Measurements from ENCODE around the gene FAM107A. TPM values are rescaled to one million over a fixed set of nuclear protein-coding genes. Genes with fewer than 3 reads are reported as not detected.

The FAM107A gene
- polyA plus RNA-seq, 3 donors = not detected

GRCh38 chr3:58572634-58573230, 4.5 kb downstream of the FAM107A start:
- H3K27ac ChIP-seq (ENCODE audit: low read depth in 1 of 2, low read length in 2 of 2) = no peak overlapping the region
- Mint-ChIP-seq H3K27me3 (ENCODE audit: low read depth in 3 of 3) (peaks cover 8 to 13% (median 11%) of the 10 kb centered on the region in 3 donors), H3K9me3 (peaks cover 0 to 6% (median 0%) of the 10 kb centered on the region in 7 donors), H3K27ac (peak overlapping the region in 1 of 7 donors; percentile 14), H3K4me1 (peaks cover 10% of the 10 kb centered on the region), H3K36me3 (no peaks in the 10 kb centered on the region), H3K4me3 (no peak overlapping the region)
- intact Hi-C loops (cut with micrococcal nuclease) = no loop called here
- H3K27me3 ChIP-seq (ENCODE audit: control insufficient read depth in 2 of 2, insufficient read depth in 2 of 2, low read length in 2 of 2) = peaks cover 0 to 12% of the 10 kb centered on the region in 2 donors
- H3K9me3 ChIP-seq (replicated peaks in 1 of 2; ENCODE audit: control insufficient read depth in 1 of 2, insufficient read depth in 1 of 2, low read length in 2 of 2) = no peaks in the 10 kb centered on the region
- no peak overlapping the region for H2AFZ ChIP-seq (ENCODE audit: insufficient read depth, low read depth, low read length, poor library complexity, severe bottlenecking)
- no peaks in the 10 kb centered on the region for H3K4me1 ChIP-seq (ENCODE audit: control insufficient read depth in 1 of 2, insufficient read depth in 2 of 2, low read length in 2 of 2)
- no peak for DNase-seq
- no peak overlapping the region for H3K4me3 ChIP-seq (replicated peaks in 1 of 3; ENCODE audit: low read depth in 2 of 3, low read length in 3 of 3)
- no peak overlapping the region for H3K9ac ChIP-seq (ENCODE audit: insufficient read depth, low read length, poor library complexity, severe bottlenecking)
- no peak overlapping the region for H3K4me2 ChIP-seq (replicated peaks; ENCODE audit: extremely low read depth, low read length, poor library complexity, severe bottlenecking)
- no peaks in the 10 kb centered on the region for H3K36me3 ChIP-seq (replicated peaks in 1 of 2; ENCODE audit: control insufficient read depth in 1 of 2, insufficient read depth in 2 of 2, low read length in 2 of 2)
- no peak for TF ChIP-seq CTCF (IDR thresholded peaks at IDR 0.05)
- H4K20me1 ChIP-seq (ENCODE audit: insufficient read depth, low read length) = no peaks in the 10 kb centered on the region
- H3K79me2 ChIP-seq (ENCODE audit: insufficient read depth, low read length) = no peaks in the 10 kb centered on the region
- WGBS (ENCODE audit: insufficient coverage) = 89% methylated on average over 4 of the region's 7 CpGs

GRCh38 chr3:58572013-58572633, 5.1 kb downstream of the FAM107A start:
- no peak for DNase-seq
- no peak overlapping the region for H3K9ac ChIP-seq (ENCODE audit: insufficient read depth, low read length, poor library complexity, severe bottlenecking)
- H3K27me3 ChIP-seq (ENCODE audit: control insufficient read depth in 2 of 2, insufficient read depth in 2 of 2, low read length in 2 of 2) = peaks cover 0 to 12% of the 10 kb centered on the region in 2 donors
- intact Hi-C loops (cut with micrococcal nuclease) = no loop called here
- no peaks in the 10 kb centered on the region for H3K36me3 ChIP-seq (replicated peaks in 1 of 2; ENCODE audit: control insufficient read depth in 1 of 2, insufficient read depth in 2 of 2, low read length in 2 of 2)
- H2AFZ ChIP-seq (ENCODE audit: insufficient read depth, low read depth, low read length, poor library complexity, severe bottlenecking) = no peak overlapping the region
- no peaks in the 10 kb centered on the region for H3K4me1 ChIP-seq (ENCODE audit: control insufficient read depth in 1 of 2, insufficient read depth in 2 of 2, low read length in 2 of 2)
- WGBS (ENCODE audit: insufficient coverage) = 86% methylated on average over 7 of the region's 13 CpGs
- Mint-ChIP-seq H3K27ac (peak overlapping the region in 1 of 7 donors; percentile 14), H3K36me3 (no peaks in the 10 kb centered on the region), H3K27me3 (ENCODE audit: low read depth in 3 of 3) (peaks cover 7 to 13% (median 8%) of the 10 kb centered on the region in 3 donors), H3K4me3 (no peak overlapping the region), H3K9me3 (peaks cover 0 to 6% (median 0%) of the 10 kb centered on the region in 7 donors), H3K4me1 (peaks cover 10% of the 10 kb centered on the region)
- no peak overlapping the region for H3K4me2 ChIP-seq (replicated peaks; ENCODE audit: extremely low read depth, low read length, poor library complexity, severe bottlenecking)
- no peaks in the 10 kb centered on the region for H3K79me2 ChIP-seq (ENCODE audit: insufficient read depth, low read length)
- no peak overlapping the region for H3K4me3 ChIP-seq (replicated peaks in 1 of 3; ENCODE audit: low read depth in 2 of 3, low read length in 3 of 3)
- no peaks in the 10 kb centered on the region for H3K9me3 ChIP-seq (replicated peaks in 1 of 2; ENCODE audit: control insufficient read depth in 1 of 2, insufficient read depth in 1 of 2, low read length in 2 of 2)
- H3K27ac ChIP-seq (ENCODE audit: low read depth in 1 of 2, low read length in 2 of 2) = no peak overlapping the region
- no peak for TF ChIP-seq CTCF (IDR thresholded peaks at IDR 0.05)
- no peaks in the 10 kb centered on the region for H4K20me1 ChIP-seq (ENCODE audit: insufficient read depth, low read length)

Measured in CD14-positive monocyte (primary cell).